SW 1271 (cell line): ENCODE results near the gene RMDN2.

ENCODE experiments used
- DNase-seq, 2 experiments: peaks; one replicate each; lab custom pipeline; 2025; lab: John Stamatoyannopoulos, UW

Gene RMDN2

DNA sequence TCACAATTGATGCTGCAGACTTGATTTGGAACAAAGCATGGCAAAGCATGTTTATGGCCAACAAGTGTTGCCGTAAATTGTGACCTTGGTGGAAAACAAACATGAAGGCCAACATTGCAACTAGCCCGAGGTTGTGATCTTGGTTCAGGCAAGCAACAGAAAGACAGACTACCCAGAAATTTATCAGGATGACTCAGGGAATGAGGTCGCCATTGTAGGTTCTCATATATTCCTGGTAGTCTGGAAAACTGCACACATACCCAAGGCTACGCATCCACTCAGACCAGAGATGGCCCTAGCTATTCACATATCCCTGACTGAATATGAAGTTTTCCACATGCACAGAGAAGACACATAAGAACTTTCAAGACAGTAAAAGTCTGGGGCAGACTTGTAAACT is 120.7 kb downstream of the RMDN2 start:
- no peak for DNase-seq

DNA sequence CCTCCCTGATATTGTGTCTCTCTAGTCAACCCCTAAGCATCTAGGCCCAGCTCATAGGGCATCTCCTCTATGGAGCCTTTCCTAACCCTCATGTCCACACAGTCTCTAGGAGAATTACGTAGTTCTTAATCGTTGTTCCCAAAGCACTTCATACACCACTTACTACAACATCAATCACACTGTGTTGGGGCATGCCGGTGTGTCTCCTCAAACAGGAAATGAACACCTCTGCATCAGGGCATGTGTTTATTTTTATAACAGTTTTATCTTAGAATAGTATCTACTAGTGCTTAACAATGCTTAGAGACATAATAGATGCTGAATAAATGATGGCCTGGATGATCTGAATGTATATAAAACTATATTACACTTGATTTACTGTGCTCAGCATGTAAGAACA is 131.1 kb downstream of the RMDN2 start:
- no peak for DNase-seq

DNA sequence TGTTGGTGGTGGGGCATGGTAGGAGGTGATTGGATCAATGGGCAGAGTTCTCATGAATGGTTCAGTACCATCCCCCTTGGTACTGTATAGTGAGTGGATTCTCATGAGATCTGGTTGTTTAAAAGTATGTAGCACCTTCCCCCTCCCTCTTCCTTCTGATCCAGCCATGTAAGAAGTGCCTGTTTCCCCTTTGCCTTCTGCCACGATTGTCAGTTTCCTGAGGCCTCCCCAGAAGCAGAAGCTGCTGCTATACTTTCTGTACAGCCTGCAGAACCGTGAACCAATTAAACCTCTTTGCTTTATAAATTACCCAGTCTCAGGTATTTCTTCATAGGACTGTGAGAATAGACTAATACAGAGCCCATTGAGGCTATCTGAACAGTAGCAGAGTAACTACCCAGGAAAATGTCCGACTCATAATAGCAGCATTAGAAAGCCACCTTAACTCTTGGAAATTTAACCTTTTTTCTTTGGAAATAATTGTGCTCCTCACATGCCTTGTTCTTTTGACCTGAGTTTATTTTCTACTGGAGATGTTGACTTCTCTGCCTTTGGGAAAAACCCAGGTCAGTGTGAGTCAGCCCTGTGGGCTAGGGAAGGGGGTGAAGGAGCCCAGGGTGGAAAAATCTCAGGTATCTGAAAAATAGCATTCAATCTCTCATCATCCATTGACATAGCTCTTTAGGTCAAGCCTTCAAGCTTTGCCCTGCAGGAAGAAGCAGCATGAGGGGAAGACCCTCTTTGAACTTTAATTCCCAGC is 132.7 kb downstream of the RMDN2 start:
- DNase-seq = no peak

DNA sequence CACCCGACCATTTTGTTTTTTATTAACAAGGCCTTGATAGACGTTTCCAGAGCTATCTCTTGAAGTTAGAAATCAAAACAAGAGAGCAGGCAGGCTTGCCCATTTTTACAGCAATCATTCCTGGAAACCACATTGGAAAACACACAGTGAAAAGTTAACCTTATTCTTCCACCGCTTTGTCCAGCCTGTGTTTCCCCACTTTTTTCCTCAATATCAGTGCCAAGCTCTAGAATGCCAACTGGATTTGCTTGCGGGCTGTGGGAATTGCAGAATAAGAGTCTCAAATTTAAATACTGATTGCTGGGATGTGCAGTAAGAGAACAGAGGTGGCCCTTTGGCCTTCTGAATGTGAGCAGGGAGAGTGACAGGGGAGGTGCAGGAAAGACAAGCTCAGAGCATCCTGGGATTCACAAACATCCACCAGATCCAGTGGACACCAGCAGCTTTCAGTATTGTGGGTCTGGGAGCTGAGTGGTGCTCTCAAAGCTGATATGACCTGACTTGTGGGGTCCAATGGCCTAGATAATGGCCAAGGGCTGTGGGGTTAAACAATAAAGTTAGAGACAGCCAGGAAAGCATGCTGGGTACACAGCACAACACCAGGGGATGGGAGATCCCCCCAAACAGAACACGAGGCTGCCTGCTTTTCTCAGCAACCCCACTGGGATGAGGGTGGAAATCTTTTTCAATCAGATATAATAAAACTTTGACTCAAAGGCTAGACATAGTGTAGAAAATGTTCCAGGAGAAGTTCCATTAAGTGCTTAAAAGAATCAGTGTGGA is 135.3 kb downstream of the RMDN2 start:
- DNase-seq = no peak

DNA sequence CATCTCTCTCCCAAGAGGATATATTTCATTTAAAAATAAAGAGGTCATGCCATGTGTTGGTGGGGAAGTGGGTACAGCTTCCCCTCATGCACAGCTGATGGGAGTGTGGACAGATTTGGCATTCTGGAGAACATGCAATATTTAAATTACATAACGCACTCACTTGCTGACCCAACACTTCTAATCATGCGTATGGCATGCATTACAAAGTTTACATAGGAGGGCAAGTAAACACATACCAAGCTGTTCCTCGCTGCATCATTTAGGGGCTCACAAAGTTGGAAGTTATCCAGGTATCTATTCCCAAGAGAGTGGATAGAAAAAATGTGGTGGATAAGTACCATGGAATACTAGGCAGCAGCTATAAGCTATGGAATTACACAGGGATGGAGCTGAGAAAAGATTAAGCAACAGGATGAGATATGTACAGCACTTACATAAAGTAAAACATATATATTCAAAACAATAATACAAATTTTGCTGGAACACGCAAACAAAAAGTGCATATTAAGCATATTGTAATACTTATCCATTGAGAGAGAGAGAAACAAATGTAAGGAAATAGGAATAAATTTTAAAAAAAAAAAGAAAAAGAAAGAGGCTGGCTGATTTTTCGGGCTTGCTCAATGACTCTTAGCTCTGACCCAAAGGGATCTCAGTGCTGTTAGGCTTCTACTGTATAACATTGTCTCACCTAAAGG is 139.9 kb downstream of the RMDN2 start:
- DNase-seq = no peak

DNA sequence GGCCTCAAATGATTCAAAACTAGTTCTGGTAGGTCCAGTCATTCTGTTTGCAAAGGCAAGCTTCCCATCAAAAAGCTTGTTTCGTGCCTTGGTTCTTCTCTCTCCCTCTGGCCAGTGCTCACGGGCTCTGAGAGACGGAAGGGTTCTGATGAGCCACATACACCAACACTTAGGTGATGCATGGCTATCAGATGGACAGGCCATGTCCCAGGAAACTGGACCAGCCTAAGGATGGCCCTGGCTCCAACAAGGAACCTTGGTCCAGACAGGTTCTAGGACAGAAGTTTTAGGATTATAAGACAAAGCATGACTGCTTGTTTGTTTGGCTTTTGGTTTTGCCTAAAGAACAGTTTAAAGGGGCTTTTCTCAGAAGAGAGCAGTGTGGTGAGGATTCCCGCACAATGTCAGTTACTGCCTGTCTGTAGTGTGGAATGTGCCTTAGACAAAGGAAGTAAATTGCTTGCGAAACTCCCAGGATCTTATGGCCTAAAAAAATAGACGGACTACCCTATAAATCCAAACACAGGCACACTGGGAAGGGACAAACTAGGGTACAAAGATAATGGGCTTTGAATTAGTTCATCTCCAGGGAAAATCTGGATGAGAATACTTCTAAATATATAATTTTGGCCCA is 140.5 kb downstream of the RMDN2 start:
- DNase-seq = no peak

DNA sequence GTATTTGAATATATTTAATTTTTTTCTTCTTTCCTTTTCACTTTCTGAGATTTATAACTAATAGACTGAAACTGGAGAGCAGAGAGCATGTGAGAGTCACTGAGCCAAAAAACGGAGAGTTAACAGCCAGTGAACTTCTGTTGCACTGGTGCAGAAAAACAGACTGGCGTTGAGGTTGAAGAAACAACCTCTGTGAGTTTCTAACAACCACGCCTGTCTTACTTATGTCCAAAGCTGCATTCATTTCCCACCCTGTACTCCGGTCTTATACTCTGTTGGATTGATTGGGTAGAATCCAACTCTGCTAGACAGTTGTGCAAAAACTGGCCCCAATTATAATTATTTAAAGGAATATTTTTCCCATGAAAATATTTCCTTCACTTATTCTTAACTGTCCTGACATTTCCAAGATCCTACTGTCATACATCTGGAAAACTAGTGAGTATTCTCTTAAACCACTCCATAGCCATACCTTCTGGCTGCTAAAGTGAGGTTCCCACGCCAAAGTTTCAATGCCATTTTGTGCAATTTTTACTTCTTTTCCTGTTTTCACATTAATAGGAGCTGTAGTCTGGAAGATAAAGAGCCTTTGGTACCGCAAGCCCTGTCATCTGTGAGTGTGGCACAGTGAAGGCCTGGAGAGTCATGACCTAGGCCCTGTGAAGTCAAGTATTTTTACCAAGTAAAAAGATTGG is 141.5 kb downstream of the RMDN2 start:
- DNase-seq = no peak
